PC-9 (cell line): ENCODE data around the gene PLXDC2. TPM values are rescaled to one million over a fixed set of nuclear protein-coding genes. Genes with fewer than 3 reads are reported as not detected.

Experiments used
- BruUV-seq: library from RNA; stranded (reverse); fragments of 400-500 nt; replicated peaks from 2 replicates; lab custom pipeline; 2021; lab: Mats Ljungman, UMichigan
- CTCF ChIA-PET: fragments of 300-600 bp; sonication (Branson Sonifier 250); formaldehyde crosslinking; loops from one replicate; lab custom pipeline; 2022; ENCODE audit warnings: antibody characterized with exemption; lab: Charles Lee
- POLR2A ChIA-PET: fragments of 300-600 bp; sonication (Branson Sonifier 250); formaldehyde crosslinking; loops from one replicate; lab custom pipeline; 2022; ENCODE audit warnings: antibody characterized with exemption; ENCODE audit not compliant: unreplicated experiment; lab: Charles Lee
- DNase-seq, 2 experiments: peaks; one replicate each; pipeline versions ENCODE4 v3.0.0 to v3.0.0-alpha.2; 2015 to 2022; ENCODE audit warnings: mixed read lengths in 1 of 2
- H2AFZ ChIP-seq: fragments of 200-600 bp; sonication (generic); 2 replicates; pipeline ENCODE4 v1.8.1; 2017; ENCODE audit warnings: antibody characterized with exemption
- H3F3A ChIP-seq: fragments of 200-600 bp; sonication (generic); 2 replicates; pipeline ENCODE4 v1.8.1; 2017; ENCODE audit warnings: antibody characterized with exemption, mild to moderate bottlenecking, low read depth; ENCODE audit not compliant: insufficient read depth
- H3K27ac ChIP-seq: fragments of 200-600 bp; sonication (generic); 2 replicates; pipeline ENCODE4 v1.6.1; 2016; ENCODE audit warnings: mixed run types
- H3K27me3 ChIP-seq: fragments of 200-600 bp; sonication (generic); 2 replicates; pipeline ENCODE4 v1.6.1; 2016; ENCODE audit warnings: low read depth, mixed run types; ENCODE audit not compliant: insufficient read depth
- H3K36me3 ChIP-seq: fragments of 200-600 bp; sonication (generic); 2 replicates; pipeline ENCODE4 v1.6.1; 2016; ENCODE audit warnings: low read depth, mixed run types
- H3K4me1 ChIP-seq: fragments of 200-600 bp; sonication (generic); replicated peaks from 2 replicates; pipeline ENCODE4 v1.6.1; 2016; ENCODE audit warnings: mixed run types; ENCODE audit not compliant: insufficient read depth
- H3K4me2 ChIP-seq: fragments of 200-600 bp; sonication (generic); 2 replicates; pipeline ENCODE4 v1.6.1; 2017; ENCODE audit warnings: mixed run types
- H3K4me3 ChIP-seq: fragments of 200-600 bp; sonication (generic); 2 replicates; pipeline ENCODE4 v1.6.1; 2016; ENCODE audit warnings: mixed run types
- H3K79me2 ChIP-seq: fragments of 200-600 bp; sonication (generic); 2 replicates; pipeline ENCODE4 v1.6.1; 2017; ENCODE audit warnings: low read depth, mixed run types
- H3K9me2 ChIP-seq: fragments of 200-600 bp; sonication (generic); 2 replicates; pipeline ENCODE4 v1.8.1; 2017; ENCODE audit warnings: mild to moderate bottlenecking; ENCODE audit not compliant: insufficient read depth
- H3K9me3 ChIP-seq: fragments of 200-600 bp; sonication (generic); 2 replicates; pipeline ENCODE4 v1.8.1; 2016; ENCODE audit warnings: low read depth; ENCODE audit not compliant: insufficient read depth
- H4K20me1 ChIP-seq: fragments of 200-600 bp; sonication (generic); 2 replicates; pipeline ENCODE4 v1.8.1; 2017; ENCODE audit not compliant: insufficient read depth
- EZH2 ChIP-seq: fragments of 200-600 bp; sonication (generic); IDR thresholded peaks from 2 replicates; pipeline ENCODE4 v1.8.0; 2017; ENCODE audit warnings: antibody characterized with exemption, low read depth
- intact Hi-C: fragments of 100-400 bp; cut with micrococcal nuclease; formaldehyde crosslinking; loops from one replicate; pipeline ENCODE4 v1.10.0; 2022; ENCODE audit not compliant: unreplicated experiment
- total RNA-seq: library from RNA; stranded (reverse); gene quantifications from 2 replicates; pipeline ENCODE4 v1.2.3, GENCODE V29; 2021
- TF ChIP-seq, protein P1 (sequence below): fragments of 200-600 bp; sonication (generic); conservative IDR thresholded peaks from 2 replicates; pipeline ENCODE4 v1.6.1; 2017; ENCODE audit warnings: mixed run types, antibody characterized with exemption, mild to moderate bottlenecking, moderate library complexity

PLXDC2 gene
- total RNA-seq, 1 experiment from 2014 or later: not detected

- Histone ChIP-seq H3K9me3 (no peaks in the 10 kb centered on the region), H3K4me3 (no peak overlapping the region), H3K4me2 (no peak overlapping the region), H3F3A (no peaks in the 10 kb centered on the region), H3K27me3 (no peaks in the 10 kb centered on the region), H2AFZ (no peak overlapping the region), H3K36me3 (no peaks in the 10 kb centered on the region), H3K27ac (no peak overlapping the region), H3K79me2 (no peaks in the 10 kb centered on the region), H3K9me2 (no peaks in the 10 kb centered on the region), H3K4me1 (no peaks in the 10 kb centered on the region), H4K20me1 (no peaks in the 10 kb centered on the region)
- POLR2A ChIA-PET: no interaction called here
- TF ChIP-seq, protein P1, sequence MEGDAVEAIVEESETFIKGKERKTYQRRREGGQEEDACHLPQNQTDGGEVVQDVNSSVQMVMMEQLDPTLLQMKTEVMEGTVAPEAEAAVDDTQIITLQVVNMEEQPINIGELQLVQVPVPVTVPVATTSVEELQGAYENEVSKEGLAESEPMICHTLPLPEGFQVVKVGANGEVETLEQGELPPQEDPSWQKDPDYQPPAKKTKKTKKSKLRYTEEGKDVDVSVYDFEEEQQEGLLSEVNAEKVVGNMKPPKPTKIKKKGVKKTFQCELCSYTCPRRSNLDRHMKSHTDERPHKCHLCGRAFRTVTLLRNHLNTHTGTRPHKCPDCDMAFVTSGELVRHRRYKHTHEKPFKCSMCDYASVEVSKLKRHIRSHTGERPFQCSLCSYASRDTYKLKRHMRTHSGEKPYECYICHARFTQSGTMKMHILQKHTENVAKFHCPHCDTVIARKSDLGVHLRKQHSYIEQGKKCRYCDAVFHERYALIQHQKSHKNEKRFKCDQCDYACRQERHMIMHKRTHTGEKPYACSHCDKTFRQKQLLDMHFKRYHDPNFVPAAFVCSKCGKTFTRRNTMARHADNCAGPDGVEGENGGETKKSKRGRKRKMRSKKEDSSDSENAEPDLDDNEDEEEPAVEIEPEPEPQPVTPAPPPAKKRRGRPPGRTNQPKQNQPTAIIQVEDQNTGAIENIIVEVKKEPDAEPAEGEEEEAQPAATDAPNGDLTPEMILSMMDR: no peak
- TF ChIP-seq EZH2: no peak
- DNase-seq: no peak
- intact Hi-C loops: no loop called here
- BruUV-seq: no TSS peak
- CTCF ChIA-PET: no interaction called here
Measured at GRCh38 chr10:20157314-20157713, 341.1 kb downstream of the PLXDC2 start.

DNA sequence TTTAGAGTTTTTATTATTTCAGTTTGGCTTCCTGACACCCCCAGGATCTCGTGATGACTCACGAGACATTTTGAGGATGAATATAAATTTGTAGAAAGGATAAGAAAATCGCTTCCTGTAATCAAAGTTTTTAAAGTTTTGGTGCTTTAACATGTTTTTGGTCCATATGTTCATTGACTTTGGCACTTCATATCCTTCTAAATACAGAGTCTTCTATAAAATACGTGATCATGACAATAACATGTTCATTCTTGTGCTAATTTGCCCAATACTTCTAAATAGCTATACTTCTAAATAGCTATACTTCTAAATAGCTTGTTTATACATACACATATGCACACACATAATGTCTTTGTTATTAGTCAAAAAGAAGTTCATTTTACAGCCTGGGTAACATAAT lies 341.9 kb downstream of the PLXDC2 start:
- Histone ChIP-seq H3K9me3 (no peaks in the 10 kb centered on the region), H3K79me2 (no peaks in the 10 kb centered on the region), H3K27ac (no peak overlapping the region), H3F3A (no peaks in the 10 kb centered on the region), H3K4me1 (no peaks in the 10 kb centered on the region), H2AFZ (no peak overlapping the region), H3K27me3 (no peaks in the 10 kb centered on the region), H4K20me1 (no peaks in the 10 kb centered on the region), H3K4me2 (no peak overlapping the region), H3K9me2 (no peaks in the 10 kb centered on the region), H3K36me3 (no peaks in the 10 kb centered on the region), H3K4me3 (no peak overlapping the region)
- CTCF ChIA-PET: no interaction called here
- no peak for TF ChIP-seq EZH2
- TF ChIP-seq, protein P1: no peak
- BruUV-seq: no TSS peak
- intact Hi-C loops: no loop called here
- no peak for DNase-seq
- POLR2A ChIA-PET: no interaction called here

DNA sequence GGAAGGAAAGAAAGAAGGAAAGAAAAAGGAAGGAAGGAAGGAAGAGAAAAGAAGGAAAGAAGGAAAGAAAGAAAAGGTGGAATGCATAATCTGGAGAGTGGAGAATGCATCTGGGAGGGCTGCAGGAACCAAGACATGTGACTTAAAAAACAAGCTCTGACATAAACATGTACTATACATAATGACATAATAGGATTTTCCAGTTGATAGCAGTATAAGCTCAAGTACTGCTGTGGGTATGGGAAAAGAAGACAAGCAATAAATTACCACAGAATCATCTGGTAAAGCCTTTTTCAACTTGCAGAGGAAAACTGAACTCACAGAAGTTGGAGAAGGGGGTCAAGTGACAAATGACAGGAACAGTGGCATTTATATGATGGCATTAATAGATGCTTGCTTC lies 345.9 kb downstream of the PLXDC2 start:
- H3K4me2 ChIP-seq: no peak overlapping the region
- H4K20me1 ChIP-seq: no peaks in the 10 kb centered on the region
- no peak overlapping the region for H3K4me3 ChIP-seq
- H2AFZ ChIP-seq: no peak overlapping the region
- no peak overlapping the region for H3K27ac ChIP-seq
- no peaks in the 10 kb centered on the region for H3K9me3 ChIP-seq
- CTCF ChIA-PET: no interaction called here
- DNase-seq: no peak
- no peaks in the 10 kb centered on the region for H3K9me2 ChIP-seq
- H3F3A ChIP-seq: no peaks in the 10 kb centered on the region
- no peaks in the 10 kb centered on the region for H3K27me3 ChIP-seq
- no peaks in the 10 kb centered on the region for H3K79me2 ChIP-seq
- intact Hi-C loops: no loop called here
- no peaks in the 10 kb centered on the region for H3K4me1 ChIP-seq
- TF ChIP-seq, protein P1: no peak
- TF ChIP-seq EZH2: no peak
- no TSS peak for BruUV-seq
- H3K36me3 ChIP-seq: no peaks in the 10 kb centered on the region
- POLR2A ChIA-PET: no interaction called here
